ENCODE data around the gene STK38L.

The STK38L gene

GRCh38 chr12:27359578-27360340 lies 115.7 kb downstream of the STK38L start:
- no peak for DNase-seq

- DNase-seq: no peak
Measured at GRCh38 chr12:27361372-27361771, 117.3 kb downstream of the STK38L start.

GRCh38 chr12:27366621-27367020 lies 122.5 kb downstream of the STK38L start:
- DNase-seq: no peak

GRCh38 chr12:27367078-27367477 lies 123.0 kb downstream of the STK38L start:
- no peak for DNase-seq

Data from GF-D8 (cell line).